ENCODE measurements around the gene PLEKHG5. TPM values are rescaled to one million over a fixed set of nuclear protein-coding genes. Genes with fewer than 3 reads are reported as not detected.

PLEKHG5 gene
- total RNA-seq, 2 experiments from 2014 or later, result 5.0 to 6.1 TPM

GRCh38 chr1:6497867-6498575, 6.6 kb upstream of the PLEKHG5 start:
- intact Hi-C loops (cut with DNase I, micrococcal nuclease), result no loop called here
- Mint-ChIP-seq H3K4me3 (peak overlapping the region; percentile 84), H3K9me3 (no peaks in the 10 kb centered on the region), H3K27ac (no peak overlapping the region), H3K27me3 (peaks cover 10% of the 10 kb centered on the region), H3K36me3 (ENCODE audit: low read depth) (no peaks in the 10 kb centered on the region), H3K4me1 (ENCODE audit: low read depth) (peaks cover 22% of the 10 kb centered on the region)
- ChIA-PET CTCF (interaction anchor here (1.1 to 1.3 kb wide), 2 partner anchors 12 to 56 kb away, joined by 3 read pairs; partner anchors contain the start of genes NOL9 and TAS1R1), POLR2A (interaction anchor here (0.7 kb wide), 1 partner anchor 47 kb away, joined by 3 read pairs; no protein-coding TSS in a partner anchor)
- Histone ChIP-seq H3K36me3 (ENCODE audit: insufficient read depth, low read length) (no peaks in the 10 kb centered on the region), H3K27ac (ENCODE audit: low read depth in 1 of 2, low read length in 2 of 2) (no peak overlapping the region), H3K27me3 (ENCODE audit: control insufficient read depth in 1 of 2, insufficient read depth in 2 of 2, low read length in 2 of 2) (no peaks in the 10 kb centered on the region), H3K9me3 (ENCODE audit: control insufficient read depth in 1 of 2, insufficient read depth in 1 of 2, low read length in 2 of 2) (no peaks in the 10 kb centered on the region), H3K4me3 (ENCODE audit: low read length) (peak overlapping the region; percentile 75), H3K4me1 (ENCODE audit: insufficient read depth, low read length) (peaks cover 37% of the 10 kb centered on the region)
- DNase-seq (no peak), ATAC-seq (ENCODE audit: poor library complexity) (no peak)
- TF ChIP-seq, protein P1, sequence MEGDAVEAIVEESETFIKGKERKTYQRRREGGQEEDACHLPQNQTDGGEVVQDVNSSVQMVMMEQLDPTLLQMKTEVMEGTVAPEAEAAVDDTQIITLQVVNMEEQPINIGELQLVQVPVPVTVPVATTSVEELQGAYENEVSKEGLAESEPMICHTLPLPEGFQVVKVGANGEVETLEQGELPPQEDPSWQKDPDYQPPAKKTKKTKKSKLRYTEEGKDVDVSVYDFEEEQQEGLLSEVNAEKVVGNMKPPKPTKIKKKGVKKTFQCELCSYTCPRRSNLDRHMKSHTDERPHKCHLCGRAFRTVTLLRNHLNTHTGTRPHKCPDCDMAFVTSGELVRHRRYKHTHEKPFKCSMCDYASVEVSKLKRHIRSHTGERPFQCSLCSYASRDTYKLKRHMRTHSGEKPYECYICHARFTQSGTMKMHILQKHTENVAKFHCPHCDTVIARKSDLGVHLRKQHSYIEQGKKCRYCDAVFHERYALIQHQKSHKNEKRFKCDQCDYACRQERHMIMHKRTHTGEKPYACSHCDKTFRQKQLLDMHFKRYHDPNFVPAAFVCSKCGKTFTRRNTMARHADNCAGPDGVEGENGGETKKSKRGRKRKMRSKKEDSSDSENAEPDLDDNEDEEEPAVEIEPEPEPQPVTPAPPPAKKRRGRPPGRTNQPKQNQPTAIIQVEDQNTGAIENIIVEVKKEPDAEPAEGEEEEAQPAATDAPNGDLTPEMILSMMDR (IDR thresholded peaks at IDR 0.05), result no peak

DNA sequence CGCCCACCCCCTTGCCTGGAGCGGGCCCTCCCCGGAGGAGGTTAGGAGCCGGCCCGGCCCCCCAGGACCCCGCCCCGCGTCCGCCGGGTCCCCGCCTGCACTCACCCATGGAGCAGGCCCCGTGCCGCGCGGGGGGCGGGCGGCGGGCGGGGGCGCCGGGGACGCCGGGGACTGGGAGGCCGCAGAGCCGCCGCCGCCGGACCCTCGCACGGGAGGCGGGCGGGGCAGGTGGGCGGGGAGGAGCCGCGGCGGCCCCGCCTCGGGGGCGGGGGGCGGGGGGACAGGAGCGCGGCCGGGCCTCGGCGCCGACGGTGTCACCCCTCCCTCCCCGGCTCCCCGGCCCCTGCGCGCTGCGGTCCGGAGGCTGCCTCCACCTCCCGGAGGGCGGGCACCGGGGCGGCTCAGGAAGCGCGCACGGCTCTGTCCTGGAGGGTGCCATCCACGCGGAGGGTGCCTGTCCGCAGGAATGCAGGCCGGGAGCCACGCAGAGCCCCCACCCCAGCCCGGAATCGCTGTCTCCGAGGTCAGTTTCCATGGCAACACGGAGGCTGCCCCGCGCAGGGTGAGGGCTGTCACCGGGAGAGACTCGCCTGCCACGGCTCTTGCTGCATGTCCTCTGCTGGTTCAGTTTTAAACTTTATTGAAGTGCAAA, 5.9 kb upstream of the PLEKHG5 start:
- TF ChIP-seq, protein P1 (IDR thresholded peaks at IDR 0.05), result no peak
- H3K4me3 Mint-ChIP-seq, result peak overlapping the region; percentile 84
- intact Hi-C loops (cut with DNase I, micrococcal nuclease), result no loop called here
- no peak overlapping the region for H3K27ac Mint-ChIP-seq
- H3K27me3 Mint-ChIP-seq, result peaks cover 10% of the 10 kb centered on the region
- POLR2A ChIA-PET, result interaction anchor here (0.7 kb wide), 1 partner anchor 48 kb away, joined by 3 read pairs; no protein-coding TSS in a partner anchor
- H3K36me3 Mint-ChIP-seq (ENCODE audit: low read depth), result no peaks in the 10 kb centered on the region
- H3K9me3 Mint-ChIP-seq, result no peaks in the 10 kb centered on the region
- peak; percentile 66 for ATAC-seq (ENCODE audit: poor library complexity)
- peaks cover 40% of the 10 kb centered on the region for H3K4me1 ChIP-seq (ENCODE audit: insufficient read depth, low read length)
- peak overlapping the region; percentile 75 for H3K4me3 ChIP-seq (ENCODE audit: low read length)
- H3K36me3 ChIP-seq (ENCODE audit: insufficient read depth, low read length), result no peaks in the 10 kb centered on the region
- no peak overlapping the region for H3K27ac ChIP-seq (ENCODE audit: low read depth in 1 of 2, low read length in 2 of 2)
- H3K4me1 Mint-ChIP-seq (ENCODE audit: low read depth), result peaks cover 27% of the 10 kb centered on the region
- H3K9me3 ChIP-seq (ENCODE audit: control insufficient read depth in 1 of 2, insufficient read depth in 1 of 2, low read length in 2 of 2), result no peaks in the 10 kb centered on the region
- DNase-seq, result peak; percentile 33 to 81 (median 51)
- CTCF ChIA-PET, result no interaction called here
- H3K27me3 ChIP-seq (ENCODE audit: control insufficient read depth in 1 of 2, insufficient read depth in 2 of 2, low read length in 2 of 2), result no peaks in the 10 kb centered on the region

- TF ChIP-seq, protein P1 (IDR thresholded peaks at IDR 0.05), result no peak
- no peak for ATAC-seq (ENCODE audit: poor library complexity)
- intact Hi-C loops (cut with DNase I, micrococcal nuclease), result no loop called here
- DNase-seq, result peak in 1 of 14 experiments; percentile 42
- Histone ChIP-seq H3K4me3 (ENCODE audit: low read length) (peak overlapping the region; percentile 43), H3K27me3 (ENCODE audit: control insufficient read depth in 1 of 2, insufficient read depth in 2 of 2, low read length in 2 of 2) (no peaks in the 10 kb centered on the region), H3K4me1 (ENCODE audit: insufficient read depth, low read length) (peaks cover 44% of the 10 kb centered on the region), H3K9me3 (ENCODE audit: control insufficient read depth in 1 of 2, insufficient read depth in 1 of 2, low read length in 2 of 2) (no peaks in the 10 kb centered on the region), H3K27ac (ENCODE audit: low read depth in 1 of 2, low read length in 2 of 2) (peak overlapping the region in 1 of 2 donors; percentile 21), H3K36me3 (ENCODE audit: insufficient read depth, low read length) (no peaks in the 10 kb centered on the region)
- no peaks in the 10 kb centered on the region for H3K36me3 Mint-ChIP-seq (ENCODE audit: low read depth)
- no peak overlapping the region for H3K27ac Mint-ChIP-seq
- peaks cover 10% of the 10 kb centered on the region for H3K27me3 Mint-ChIP-seq
- ChIA-PET CTCF (no interaction called here), POLR2A (interaction anchor here (0.9 kb wide), 1 partner anchor 105 kb away, joined by 3 read pairs; no protein-coding TSS in a partner anchor)
- H3K4me1 Mint-ChIP-seq (ENCODE audit: low read depth), result peaks cover 30% of the 10 kb centered on the region
- H3K9me3 Mint-ChIP-seq, result no peaks in the 10 kb centered on the region
- peak overlapping the region; percentile 48 for H3K4me3 Mint-ChIP-seq
Observed at GRCh38 chr1:6496890-6497214, 5.4 kb upstream of the PLEKHG5 start.

All from CD4-positive, alpha-beta T cell (primary cell).